Osteoblast (primary cell): ENCODE measurements around the gene SORCS2. TPM values are rescaled to one million over a fixed set of nuclear protein-coding genes. Genes with fewer than 3 reads are reported as not detected.
A peak's percentile ranks its signal among the peaks of the same experiment; 100 is the strongest.

Experiments used
- DNase-seq: peaks from one replicate; pipeline ENCODE4 v3.0.0; 2011; ENCODE audit warnings: low spot score, mixed read lengths; ENCODE audit not compliant: insufficient read length; ENCODE audit errors: missing footprints
- H2AFZ ChIP-seq: 2 replicates; pipeline ENCODE4 v1.6.0; 2011; ENCODE audit warnings: mild to moderate bottlenecking, low read length
- H3K27ac ChIP-seq: 2 replicates; pipeline ENCODE4 v1.5.1; 2011; ENCODE audit warnings: mild to moderate bottlenecking, low read depth, low read length, moderate library complexity
- H3K27me3 ChIP-seq: 2 replicates; pipeline ENCODE4 v1.6.0; 2012; ENCODE audit warnings: mild to moderate bottlenecking, control low read depth, inconsistent platforms, low read length, moderate library complexity; ENCODE audit not compliant: insufficient read depth
- H3K36me3 ChIP-seq: 2 replicates; pipeline ENCODE4 v1.5.1; 2011; ENCODE audit warnings: mild to moderate bottlenecking, low read length, control low read depth, moderate library complexity; ENCODE audit not compliant: insufficient read depth
- H3K4me1 ChIP-seq: 2 replicates; pipeline ENCODE4 v1.5.1; 2011; ENCODE audit warnings: mild to moderate bottlenecking, low read length, control low read depth, moderate library complexity; ENCODE audit not compliant: insufficient read depth
- H3K4me2 ChIP-seq: 2 replicates; pipeline ENCODE4 v1.6.0; 2011; ENCODE audit warnings: mild to moderate bottlenecking, low read length; ENCODE audit not compliant: insufficient read depth
- H3K4me3 ChIP-seq: fragments of 200-600 bp; sonication (generic); 3 replicates; pipeline ENCODE4 v1.5.1; 2012; ENCODE audit warnings: mild to moderate bottlenecking, low read length, inconsistent platforms; ENCODE audit not compliant: insufficient read depth
- H3K79me2 ChIP-seq: 2 replicates; pipeline ENCODE4 v1.6.0; 2012; ENCODE audit warnings: mild to moderate bottlenecking, low read length, control low read depth, inconsistent platforms; ENCODE audit not compliant: insufficient read depth
- H3K9me3 ChIP-seq: 2 replicates; pipeline ENCODE4 v1.5.1; 2011; ENCODE audit warnings: low read depth, low read length, control low read depth
- H4K20me1 ChIP-seq: 2 replicates; pipeline ENCODE4 v1.6.0; 2012; ENCODE audit warnings: mild to moderate bottlenecking, low read length, control low read depth; ENCODE audit not compliant: insufficient read depth
- CTCF ChIP-seq: IDR thresholded peaks from 2 replicates; pipeline ENCODE4 v1.5.1; 2011; ENCODE audit warnings: mild to moderate bottlenecking, low read depth, low read length, moderate library complexity; ENCODE audit errors: extremely low read depth
- total RNA-seq: library from RNA; depleted of rRNA; stranded (reverse); fragments of >200 nt; gene quantifications from 2 replicates; pipeline ENCODE4 v1.2.3, GENCODE V29; 2012

Gene SORCS2
- total RNA-seq, 1 donor, result 9.0 TPM

DNA sequence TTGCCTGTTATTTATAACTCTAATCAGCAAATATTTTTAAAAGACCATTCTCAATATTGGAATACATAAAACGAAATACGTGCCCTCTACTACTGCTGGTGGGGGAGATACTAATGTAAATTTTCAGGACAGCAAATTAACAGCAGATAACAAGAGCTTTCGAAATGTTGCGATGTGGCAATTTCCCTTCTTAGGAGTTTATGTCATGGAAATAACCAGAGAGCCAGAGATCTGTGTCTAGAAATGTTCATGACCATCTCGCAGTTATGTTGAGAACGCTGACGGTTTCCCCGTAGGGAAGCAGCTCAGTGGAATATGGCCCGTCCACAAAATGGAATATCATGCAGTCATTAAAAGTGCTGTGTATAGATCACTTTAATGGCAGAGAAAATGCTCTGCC is 480.8 kb downstream of the SORCS2 start:
- no peak overlapping the region for H3K4me2 ChIP-seq
- TF ChIP-seq CTCF, result no peak
- H3K4me3 ChIP-seq, result no peak overlapping the region
- DNase-seq, result no peak
- H4K20me1 ChIP-seq, result no peaks in the 10 kb centered on the region
- H3K27me3 ChIP-seq, result peaks cover 34% of the 10 kb centered on the region
- no peaks in the 10 kb centered on the region for H3K4me1 ChIP-seq
- H3K36me3 ChIP-seq, result no peaks in the 10 kb centered on the region
- no peak overlapping the region for H3K27ac ChIP-seq
- H3K9me3 ChIP-seq, result peaks cover 3% of the 10 kb centered on the region
- no peak overlapping the region for H2AFZ ChIP-seq
- H3K79me2 ChIP-seq, result no peaks in the 10 kb centered on the region

DNA sequence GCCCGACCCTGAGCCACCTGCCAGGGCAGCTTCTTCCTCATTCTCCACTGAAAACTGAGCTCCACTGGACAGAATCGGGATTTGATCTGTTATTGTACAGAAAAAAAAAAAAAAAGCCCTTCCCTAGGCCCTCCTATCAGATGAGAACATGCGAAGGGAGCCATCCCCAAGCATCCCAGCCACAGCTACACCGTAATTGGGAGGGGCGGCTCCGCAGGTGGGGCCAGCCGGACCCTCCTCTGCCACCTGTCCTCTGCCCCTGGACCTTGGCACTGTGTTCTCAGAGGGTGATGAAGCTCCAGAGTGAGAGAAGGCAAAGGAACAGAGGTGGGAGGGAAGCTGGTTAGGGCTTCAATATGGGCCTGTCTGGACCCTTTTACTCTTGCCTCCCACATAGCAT is 482.4 kb downstream of the SORCS2 start:
- Histone ChIP-seq H3K36me3 (no peaks in the 10 kb centered on the region), H3K27ac (no peak overlapping the region), H3K4me2 (no peak overlapping the region), H3K79me2 (no peaks in the 10 kb centered on the region), H3K9me3 (peaks cover 3% of the 10 kb centered on the region), H3K4me3 (no peak overlapping the region), H3K4me1 (no peaks in the 10 kb centered on the region), H2AFZ (no peak overlapping the region), H3K27me3 (peaks cover 27% of the 10 kb centered on the region), H4K20me1 (no peaks in the 10 kb centered on the region)
- DNase-seq, result peak; percentile 59
- TF ChIP-seq CTCF, result no peak

GRCh38 chr4:7675136-7675535 is 482.8 kb downstream of the SORCS2 start:
- no peak overlapping the region for H3K4me3 ChIP-seq
- H3K27ac ChIP-seq, result no peak overlapping the region
- H4K20me1 ChIP-seq, result no peaks in the 10 kb centered on the region
- TF ChIP-seq CTCF, result no peak
- no peak for DNase-seq
- no peaks in the 10 kb centered on the region for H3K79me2 ChIP-seq
- H3K4me1 ChIP-seq, result no peaks in the 10 kb centered on the region
- H2AFZ ChIP-seq, result no peak overlapping the region
- H3K27me3 ChIP-seq, result peaks cover 30% of the 10 kb centered on the region
- peaks cover 3% of the 10 kb centered on the region for H3K9me3 ChIP-seq
- H3K4me2 ChIP-seq, result no peak overlapping the region
- no peaks in the 10 kb centered on the region for H3K36me3 ChIP-seq

DNA sequence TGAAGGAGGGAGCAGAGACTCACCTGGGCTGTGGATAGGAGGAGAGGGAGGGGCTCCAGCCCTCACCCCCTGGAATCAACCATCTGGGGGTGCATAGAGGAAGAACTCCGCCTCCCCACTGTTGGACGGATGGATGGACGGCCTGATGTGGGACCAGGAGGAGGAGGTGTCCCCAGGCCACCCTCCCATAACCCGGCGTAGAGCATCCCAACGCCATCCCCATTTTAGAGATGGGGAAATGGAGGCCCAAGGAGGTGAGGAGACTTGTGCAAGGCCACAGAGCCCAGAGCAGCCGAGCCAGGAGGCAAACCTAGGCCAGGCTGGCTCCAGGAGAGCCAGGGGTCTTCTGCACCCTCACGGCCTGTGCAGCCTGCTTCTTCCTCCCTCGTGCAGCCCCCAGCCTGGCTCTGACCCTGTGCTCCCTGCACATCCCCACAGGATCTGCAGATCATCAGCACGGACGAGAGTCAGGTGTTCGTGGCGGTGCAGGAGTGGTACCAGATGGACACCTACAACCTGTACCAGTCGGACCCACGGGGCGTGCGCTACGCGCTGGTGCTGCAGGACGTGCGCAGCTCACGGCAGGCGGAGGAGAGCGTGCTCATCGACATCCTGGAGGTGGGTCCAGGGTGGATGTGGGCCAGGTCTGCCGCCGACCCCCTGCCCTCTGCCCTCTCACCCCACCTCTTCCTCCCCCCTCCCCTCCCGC is 483.4 kb downstream of the SORCS2 start:
- no peaks in the 10 kb centered on the region for H4K20me1 ChIP-seq
- H3K27me3 ChIP-seq, result peaks cover 26% of the 10 kb centered on the region
- no peak overlapping the region for H3K4me3 ChIP-seq
- H2AFZ ChIP-seq, result no peak overlapping the region
- H3K4me1 ChIP-seq, result no peaks in the 10 kb centered on the region
- no peaks in the 10 kb centered on the region for H3K79me2 ChIP-seq
- no peak for TF ChIP-seq CTCF
- peaks cover 3% of the 10 kb centered on the region for H3K9me3 ChIP-seq
- H3K36me3 ChIP-seq, result no peaks in the 10 kb centered on the region
- peak; percentile 30 for DNase-seq
- H3K27ac ChIP-seq, result no peak overlapping the region
- H3K4me2 ChIP-seq, result no peak overlapping the region
